Smooth muscle cell (in vitro differentiated cells): ENCODE data around the gene TMEM200B. TPM values are rescaled to one million over a fixed set of nuclear protein-coding genes. Genes with fewer than 3 reads are reported as not detected.

Experiments used
- DNase-seq: peaks from one replicate; lab custom pipeline; 2025; ENCODE audit not compliant: unreplicated experiment; lab: John Stamatoyannopoulos, UW
- H2AFZ ChIP-seq: fragments of 200-600 bp; sonication (generic); 2 replicates; pipeline ENCODE4 v1.6.0; 2016; ENCODE audit warnings: antibody characterized with exemption, low read depth, mild to moderate bottlenecking
- H3F3A ChIP-seq: fragments of 200-600 bp; sonication (generic); 2 replicates; pipeline ENCODE4 v1.6.0; 2017; ENCODE audit warnings: antibody characterized with exemption, low read depth
- H3K27ac ChIP-seq: fragments of 200-600 bp; sonication (generic); 2 replicates; pipeline ENCODE4 v1.5.1; 2016; ENCODE audit warnings: low read depth, mild to moderate bottlenecking
- H3K27me3 ChIP-seq: fragments of 200-600 bp; sonication (generic); 2 replicates; pipeline ENCODE4 v1.6.1; 2016; ENCODE audit warnings: low read depth, mild to moderate bottlenecking
- H3K36me3 ChIP-seq: fragments of 200-600 bp; sonication (generic); 2 replicates; pipeline ENCODE4 v1.5.1; 2016; ENCODE audit warnings: low read depth
- H3K4me1 ChIP-seq: fragments of 200-600 bp; sonication (generic); 2 replicates; pipeline ENCODE4 v1.5.1; 2016; ENCODE audit warnings: low read depth
- H3K4me2 ChIP-seq: fragments of 200-600 bp; sonication (generic); 2 replicates; pipeline ENCODE4 v1.6.0; 2016; ENCODE audit warnings: mild to moderate bottlenecking
- H3K4me3 ChIP-seq: fragments of 200-600 bp; sonication (generic); 2 replicates; pipeline ENCODE4 v1.5.1; 2016; ENCODE audit warnings: mild to moderate bottlenecking
- H3K79me2 ChIP-seq: fragments of 200-600 bp; sonication (generic); 2 replicates; pipeline ENCODE4 v1.6.0; 2016; ENCODE audit warnings: low read depth, mild to moderate bottlenecking
- H3K9ac ChIP-seq: fragments of 200-600 bp; sonication (generic); 2 replicates; pipeline ENCODE4 v1.6.0; 2016; ENCODE audit warnings: low read depth
- H3K9me3 ChIP-seq: fragments of 200-600 bp; sonication (generic); replicated peaks from 2 replicates; pipeline ENCODE4 v1.5.1; 2016; ENCODE audit warnings: low read depth
- H4K20me1 ChIP-seq: fragments of 200-600 bp; sonication (generic); 2 replicates; pipeline ENCODE4 v1.6.0; 2016; ENCODE audit warnings: low read depth
- CTCF ChIP-seq: fragments of 200-600 bp; sonication (generic); IDR thresholded peaks from 2 replicates; pipeline ENCODE4 v1.5.1; 2017; ENCODE audit warnings: borderline replicate concordance, mild to moderate bottlenecking, antibody characterized with exemption; ENCODE audit not compliant: insufficient read depth, poor library complexity, severe bottlenecking
- WGBS: methylation state at CpG from one replicate; pipeline ENCODE4 v1.1.7; 2016; ENCODE audit warnings: low lambda C conversion rate; 5-methylcytosine and 5-hydroxymethylcytosine counted together
- polyA plus RNA-seq: library from polyadenylated mRNA; unstranded; fragments of >200 nt; fragmentation: Nextera tagmentation; extraction: Ambion mirVana; gene quantifications from 2 replicates; pipeline ENCODE4 v1.2.1, GENCODE V29; 2016
- total RNA-seq: library from RNA; depleted of rRNA; stranded (reverse); fragments of >200 nt; gene quantifications from 2 replicates; pipeline ENCODE4 v1.2.3, GENCODE V29; 2014

The TMEM200B gene
- total and polyA plus RNA-seq, 2 experiments from 2014 or later, result 20.5 to 33.2 TPM

- Histone ChIP-seq H3K79me2 (peaks cover 98% of the 10 kb centered on the region), H3K4me3 (no peak overlapping the region), H3K27me3 (no peaks in the 10 kb centered on the region), H3K4me2 (peak overlapping the region; percentile 48), H3K27ac (peak overlapping the region; percentile 60), H3K9ac (no peak overlapping the region), H3K36me3 (no peaks in the 10 kb centered on the region), H4K20me1 (peaks cover 98% of the 10 kb centered on the region), H3K9me3 (no peaks in the 10 kb centered on the region), H2AFZ (no peak overlapping the region), H3K4me1 (peaks cover 29% of the 10 kb centered on the region), H3F3A (peaks cover 22% of the 10 kb centered on the region)
- DNase-seq, result no peak
- TF ChIP-seq CTCF, result no peak
- 33% methylated on average over 3 of the region's 3 CpGs for WGBS
These were observed 47.4 kb upstream of the TMEM200B start for GRCh38 chr1:29171089-29171488.

- 96% methylated on average over 3 of the region's 3 CpGs for WGBS
- Histone ChIP-seq H3K27me3 (no peaks in the 10 kb centered on the region), H3K9me3 (no peaks in the 10 kb centered on the region), H4K20me1 (peaks cover 100% of the 10 kb centered on the region), H3K36me3 (no peaks in the 10 kb centered on the region), H3K4me1 (peaks cover 40% of the 10 kb centered on the region), H3K79me2 (peaks cover 100% of the 10 kb centered on the region), H3K27ac (peak overlapping the region; percentile 21), H3K4me3 (no peak overlapping the region), H3K9ac (no peak overlapping the region), H3K4me2 (peak overlapping the region; percentile 48), H2AFZ (no peak overlapping the region), H3F3A (peaks cover 30% of the 10 kb centered on the region)
- no peak for DNase-seq
- no peak for TF ChIP-seq CTCF
These were observed 46.3 kb upstream of the TMEM200B start for GRCh38 chr1:29169976-29170375.

GRCh38 chr1:29167904-29168303, 44.2 kb upstream of the TMEM200B start:
- Histone ChIP-seq H3K79me2 (peaks cover 100% of the 10 kb centered on the region), H3K36me3 (no peaks in the 10 kb centered on the region), H3K27ac (peak overlapping the region; percentile 46), H3K9ac (no peak overlapping the region), H3K4me2 (no peak overlapping the region), H2AFZ (no peak overlapping the region), H3K9me3 (no peaks in the 10 kb centered on the region), H3K27me3 (no peaks in the 10 kb centered on the region), H3K4me3 (no peak overlapping the region), H3F3A (peaks cover 40% of the 10 kb centered on the region), H3K4me1 (peaks cover 61% of the 10 kb centered on the region), H4K20me1 (peaks cover 100% of the 10 kb centered on the region)
- TF ChIP-seq CTCF, result no peak
- no peak for DNase-seq
- WGBS, result 97% methylated on average over 9 of the region's 9 CpGs

- Histone ChIP-seq H3K9me3 (no peaks in the 10 kb centered on the region), H3F3A (peaks cover 42% of the 10 kb centered on the region), H3K36me3 (no peaks in the 10 kb centered on the region), H3K4me2 (no peak overlapping the region), H3K27ac (peak overlapping the region; percentile 46), H3K27me3 (no peaks in the 10 kb centered on the region), H3K4me3 (no peak overlapping the region), H3K79me2 (peaks cover 98% of the 10 kb centered on the region), H4K20me1 (peaks cover 100% of the 10 kb centered on the region), H2AFZ (no peak overlapping the region), H3K9ac (no peak overlapping the region), H3K4me1 (peaks cover 61% of the 10 kb centered on the region)
- 66% methylated on average over 9 of the region's 9 CpGs for WGBS
- TF ChIP-seq CTCF, result no peak
- no peak for DNase-seq
These were observed 42.7 kb upstream of the TMEM200B start for GRCh38 chr1:29166291-29166878.
